ENCODE data around the gene HDAC4.

Gene HDAC4

DNA sequence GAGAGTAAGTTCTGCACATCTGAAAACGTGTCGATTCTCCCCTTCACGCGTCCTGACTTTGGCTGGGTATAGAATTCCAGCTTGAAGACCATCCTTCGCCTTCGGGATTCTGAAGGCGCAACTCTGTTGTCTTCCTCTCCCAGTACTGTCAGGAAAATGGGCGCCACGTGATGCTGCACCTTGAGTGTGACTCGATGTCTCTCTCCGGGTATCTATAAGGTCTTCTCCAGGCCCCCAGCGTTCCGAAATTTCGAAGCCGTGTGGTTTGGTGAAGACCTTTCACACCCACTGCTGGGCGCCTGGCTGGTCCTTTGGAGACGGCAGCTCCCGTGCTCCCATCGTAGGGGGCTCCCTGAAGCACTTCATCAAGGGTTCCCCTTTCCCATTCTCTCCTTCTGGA lies 203.7 kb downstream of the HDAC4 start:
- no peak for ATAC-seq (replicated peaks)
- Mint-ChIP-seq H3K36me3 (ENCODE audit: insufficient read depth) (peaks cover 14% of the 10 kb centered on the region), H3K27me3 (no peaks in the 10 kb centered on the region), H3K9me3 (no peaks in the 10 kb centered on the region), H3K27ac (no peak overlapping the region), H3K4me3 (no peak overlapping the region), H3K4me1 (ENCODE audit: low read depth in 2 of 2) (peaks cover 10 to 23% of the 10 kb centered on the region in 2 donors)
- DNase-seq: no peak

DNA sequence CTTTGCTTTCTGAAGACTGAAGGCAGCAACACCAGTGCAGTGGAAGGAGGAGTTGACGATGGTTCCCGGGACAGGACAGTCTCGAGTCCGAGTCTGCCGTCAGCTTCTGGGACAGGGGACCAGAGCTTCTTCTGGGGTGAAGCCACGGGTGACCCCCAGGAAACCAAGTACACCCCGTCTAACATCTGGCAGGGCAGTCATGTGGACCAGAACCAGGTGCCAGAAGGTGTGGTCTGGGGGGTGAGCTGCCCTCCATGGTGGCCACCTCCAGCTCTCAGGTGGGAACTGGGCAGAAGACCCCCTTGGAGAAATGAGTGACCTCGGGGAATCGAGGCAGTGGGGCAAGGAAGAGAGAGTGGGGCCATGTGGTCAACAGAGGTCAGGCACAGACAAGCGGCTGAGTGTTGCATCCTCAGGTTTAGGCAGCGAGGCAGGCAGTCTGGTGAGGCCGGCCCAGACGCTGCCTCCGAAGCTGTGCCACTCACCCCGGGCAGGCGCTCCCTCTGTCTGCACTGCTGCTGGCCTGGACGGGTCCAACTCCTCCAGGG lies 204.3 kb downstream of the HDAC4 start:
- no peak for DNase-seq
- Mint-ChIP-seq H3K4me3 (no peak overlapping the region), H3K4me1 (ENCODE audit: low read depth in 2 of 2) (peaks cover 7 to 18% of the 10 kb centered on the region in 2 donors), H3K36me3 (ENCODE audit: insufficient read depth) (peaks cover 13% of the 10 kb centered on the region), H3K27ac (peak overlapping the region in 1 of 2 donors; percentile 59), H3K9me3 (no peaks in the 10 kb centered on the region), H3K27me3 (no peaks in the 10 kb centered on the region)
- no peak for ATAC-seq (replicated peaks)

DNA sequence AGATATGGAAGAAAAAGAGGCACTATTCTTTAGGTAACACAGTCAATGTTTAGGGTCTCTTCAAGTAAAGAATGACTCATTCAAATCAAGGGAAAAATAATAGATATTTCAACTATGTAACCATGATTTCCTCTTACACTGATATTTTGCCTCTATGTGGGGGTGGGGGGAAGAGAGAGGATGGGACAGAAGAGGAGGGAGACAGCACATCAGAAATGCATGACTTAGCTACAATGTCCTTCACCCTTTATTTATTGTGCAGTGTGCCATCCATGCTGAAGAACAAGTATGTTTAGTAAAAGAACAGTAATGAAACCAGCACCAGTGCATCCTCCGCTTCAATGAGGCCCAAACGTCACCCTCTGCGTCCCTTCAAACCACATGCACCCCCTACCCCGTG lies 204.8 kb downstream of the HDAC4 start:
- peaks cover 13% of the 10 kb centered on the region for H3K36me3 Mint-ChIP-seq (ENCODE audit: insufficient read depth)
- no peaks in the 10 kb centered on the region for H3K9me3 Mint-ChIP-seq
- peaks cover 7 to 18% of the 10 kb centered on the region in 2 donors for H3K4me1 Mint-ChIP-seq (ENCODE audit: low read depth in 2 of 2)
- no peak for DNase-seq
- H3K27ac Mint-ChIP-seq: peak overlapping the region; percentile 7 to 59
- ATAC-seq (replicated peaks): no peak
- H3K27me3 Mint-ChIP-seq: no peaks in the 10 kb centered on the region
- no peak overlapping the region for H3K4me3 Mint-ChIP-seq

DNA sequence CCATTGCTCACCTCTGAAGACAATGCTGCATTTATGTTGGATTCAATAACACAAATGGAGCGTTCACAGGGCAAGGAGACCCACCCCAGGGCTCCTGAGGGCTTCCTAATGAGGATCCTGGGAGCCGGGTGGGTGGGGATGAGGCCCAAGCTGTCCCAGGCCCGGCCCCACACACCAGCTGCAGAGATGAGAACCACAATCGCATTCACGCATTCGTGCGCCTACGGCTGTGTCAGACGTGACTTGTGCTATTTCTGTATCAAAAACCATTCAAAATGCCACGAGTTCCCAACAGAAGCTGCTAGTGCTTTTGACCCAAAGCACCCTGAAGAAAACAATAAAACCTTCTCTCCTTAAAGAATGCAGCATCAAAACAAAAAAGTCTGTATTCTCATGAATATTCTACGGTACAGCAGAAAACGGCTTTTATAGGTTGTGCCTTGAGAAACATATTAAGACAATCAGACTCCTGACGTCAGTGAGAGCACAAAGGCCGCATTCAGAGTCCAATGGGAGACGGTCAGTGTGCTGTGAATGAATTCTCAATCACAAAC lies 205.4 kb downstream of the HDAC4 start:
- ATAC-seq (replicated peaks) (no peak), DNase-seq (no peak)
- Mint-ChIP-seq H3K27me3 (no peaks in the 10 kb centered on the region), H3K36me3 (ENCODE audit: insufficient read depth) (peaks cover 13% of the 10 kb centered on the region), H3K4me1 (ENCODE audit: low read depth in 2 of 2) (peaks cover 7 to 16% of the 10 kb centered on the region in 2 donors), H3K9me3 (no peaks in the 10 kb centered on the region), H3K27ac (peak overlapping the region in 1 of 2 donors; percentile 7), H3K4me3 (no peak overlapping the region)

GRCh38 chr2:239194731-239195317 lies 206.0 kb downstream of the HDAC4 start:
- DNase-seq: no peak
- Mint-ChIP-seq H3K4me1 (ENCODE audit: low read depth in 2 of 2) (peaks cover 7 to 12% of the 10 kb centered on the region in 2 donors), H3K36me3 (ENCODE audit: insufficient read depth) (peaks cover 13% of the 10 kb centered on the region), H3K27ac (peak overlapping the region in 1 of 2 donors; percentile 46), H3K27me3 (no peaks in the 10 kb centered on the region), H3K9me3 (no peaks in the 10 kb centered on the region), H3K4me3 (no peak overlapping the region)
- ATAC-seq (replicated peaks): no peak

- Mint-ChIP-seq H3K36me3 (ENCODE audit: insufficient read depth) (peaks cover 8% of the 10 kb centered on the region), H3K27ac (peak overlapping the region in 1 of 2 donors; percentile 46), H3K27me3 (no peaks in the 10 kb centered on the region), H3K4me1 (ENCODE audit: low read depth in 2 of 2) (peaks cover 7 to 12% of the 10 kb centered on the region in 2 donors), H3K4me3 (no peak overlapping the region), H3K9me3 (no peaks in the 10 kb centered on the region)
- DNase-seq (no peak), ATAC-seq (replicated peaks) (no peak)
Observed at GRCh38 chr2:239193925-239194677, 206.7 kb downstream of the HDAC4 start.

DNA sequence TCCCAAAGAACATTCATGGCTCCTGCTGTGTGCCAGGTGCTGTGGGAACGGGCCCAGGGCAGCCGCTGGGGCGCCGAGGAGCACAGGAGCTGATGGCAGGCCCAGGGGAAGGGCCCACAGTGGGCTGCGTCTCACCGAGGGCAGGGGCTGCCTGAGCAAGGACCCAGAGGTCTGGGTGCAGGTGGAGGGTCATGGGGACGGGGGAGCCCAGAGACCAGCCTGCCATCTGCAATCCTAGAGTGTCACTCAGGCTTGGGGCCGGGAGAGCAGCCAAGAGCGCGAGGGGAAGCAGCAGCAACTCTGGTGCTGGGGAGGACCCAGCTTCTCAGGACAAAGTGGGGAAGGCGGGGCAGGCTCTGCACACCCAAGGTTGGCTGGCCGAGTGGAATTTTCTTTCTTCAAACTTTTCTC lies 207.4 kb downstream of the HDAC4 start:
- no peak overlapping the region for H3K4me3 Mint-ChIP-seq
- H3K4me1 Mint-ChIP-seq (ENCODE audit: low read depth in 2 of 2): peaks cover 7 to 12% of the 10 kb centered on the region in 2 donors
- H3K27ac Mint-ChIP-seq: no peak overlapping the region
- DNase-seq (no peak), ATAC-seq (replicated peaks) (no peak)
- no peaks in the 10 kb centered on the region for H3K9me3 Mint-ChIP-seq
- H3K27me3 Mint-ChIP-seq: no peaks in the 10 kb centered on the region
- peaks cover 7% of the 10 kb centered on the region for H3K36me3 Mint-ChIP-seq (ENCODE audit: insufficient read depth)

- Mint-ChIP-seq H3K27ac (no peak overlapping the region), H3K9me3 (no peaks in the 10 kb centered on the region), H3K36me3 (ENCODE audit: insufficient read depth) (peaks cover 7% of the 10 kb centered on the region), H3K27me3 (no peaks in the 10 kb centered on the region), H3K4me1 (ENCODE audit: low read depth in 2 of 2) (peaks cover 7 to 10% of the 10 kb centered on the region in 2 donors), H3K4me3 (no peak overlapping the region)
- DNase-seq (no peak), ATAC-seq (replicated peaks) (no peak)
Observed at GRCh38 chr2:239192975-239193374, 207.8 kb downstream of the HDAC4 start.

DNA sequence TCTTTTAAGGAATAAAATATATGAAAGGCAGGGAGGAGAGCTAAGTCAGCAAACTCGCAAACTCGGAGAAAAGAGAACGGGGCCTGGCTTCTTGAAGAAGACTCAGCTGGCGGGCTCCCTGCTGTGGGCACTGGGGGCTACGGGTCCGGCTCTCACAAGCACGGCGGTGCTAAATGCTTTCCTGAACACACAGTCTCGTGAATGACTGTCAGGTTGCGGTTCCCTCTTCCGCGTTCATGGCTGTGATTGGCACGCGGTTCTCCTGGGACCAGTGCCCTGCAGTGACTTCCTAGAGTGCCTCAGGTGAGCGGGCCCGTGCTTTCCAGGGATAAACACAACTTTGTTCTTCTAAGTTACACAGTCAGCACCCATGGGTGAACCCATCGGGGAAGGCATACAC lies 208.4 kb downstream of the HDAC4 start:
- no peak overlapping the region for H3K4me3 Mint-ChIP-seq
- ATAC-seq (replicated peaks) (no peak), DNase-seq (no peak)
- peaks cover 8% of the 10 kb centered on the region for H3K36me3 Mint-ChIP-seq (ENCODE audit: insufficient read depth)
- H3K27ac Mint-ChIP-seq: no peak overlapping the region
- H3K4me1 Mint-ChIP-seq (ENCODE audit: low read depth in 2 of 2): peaks cover 5 to 10% of the 10 kb centered on the region in 2 donors
- H3K9me3 Mint-ChIP-seq: no peaks in the 10 kb centered on the region
- no peaks in the 10 kb centered on the region for H3K27me3 Mint-ChIP-seq

GRCh38 chr2:239190921-239191885 lies 209.6 kb downstream of the HDAC4 start:
- Mint-ChIP-seq H3K4me3 (no peak overlapping the region), H3K27ac (peak overlapping the region in 1 of 2 donors; percentile 22), H3K36me3 (ENCODE audit: insufficient read depth) (peaks cover 11% of the 10 kb centered on the region), H3K9me3 (no peaks in the 10 kb centered on the region), H3K4me1 (ENCODE audit: low read depth in 2 of 2) (peaks cover 4% of the 10 kb centered on the region in 2 donors), H3K27me3 (no peaks in the 10 kb centered on the region)
- DNase-seq: no peak
- no peak for ATAC-seq (replicated peaks)

- H3K9me3 Mint-ChIP-seq: no peaks in the 10 kb centered on the region
- no peaks in the 10 kb centered on the region for H3K27me3 Mint-ChIP-seq
- ATAC-seq (replicated peaks): no peak
- no peak overlapping the region for H3K4me3 Mint-ChIP-seq
- no peak for DNase-seq
- peaks cover 2 to 4% of the 10 kb centered on the region in 2 donors for H3K4me1 Mint-ChIP-seq (ENCODE audit: low read depth in 2 of 2)
- H3K36me3 Mint-ChIP-seq (ENCODE audit: insufficient read depth): peaks cover 8% of the 10 kb centered on the region
- H3K27ac Mint-ChIP-seq: peak overlapping the region in 1 of 2 donors; percentile 22
Observed at GRCh38 chr2:239190361-239190760, 210.5 kb downstream of the HDAC4 start.

GRCh38 chr2:239189711-239190131 lies 211.1 kb downstream of the HDAC4 start:
- no peaks in the 10 kb centered on the region for H3K9me3 Mint-ChIP-seq
- DNase-seq (no peak), ATAC-seq (replicated peaks) (no peak)
- no peak overlapping the region for H3K4me3 Mint-ChIP-seq
- no peak overlapping the region for H3K27ac Mint-ChIP-seq
- H3K4me1 Mint-ChIP-seq (ENCODE audit: low read depth in 2 of 2): peaks cover 2 to 3% of the 10 kb centered on the region in 2 donors
- peaks cover 8% of the 10 kb centered on the region for H3K36me3 Mint-ChIP-seq (ENCODE audit: insufficient read depth)
- no peaks in the 10 kb centered on the region for H3K27me3 Mint-ChIP-seq

GRCh38 chr2:239188536-239188935 lies 212.3 kb downstream of the HDAC4 start:
- no peak overlapping the region for H3K4me3 Mint-ChIP-seq
- no peak for DNase-seq
- peaks cover 0 to 2% of the 10 kb centered on the region in 2 donors for H3K4me1 Mint-ChIP-seq (ENCODE audit: low read depth in 2 of 2)
- H3K27me3 Mint-ChIP-seq: no peaks in the 10 kb centered on the region
- no peak for ATAC-seq (replicated peaks)
- no peaks in the 10 kb centered on the region for H3K9me3 Mint-ChIP-seq
- no peak overlapping the region for H3K27ac Mint-ChIP-seq
- H3K36me3 Mint-ChIP-seq (ENCODE audit: insufficient read depth): peaks cover 11% of the 10 kb centered on the region
